AG09309 (cell line): Measurements from ENCODE around the gene MAPKAP1.

ENCODE experiments used
- DNase-seq: peaks from one replicate; pipeline ENCODE4 v3.0.0-alpha.2; 2010; ENCODE audit warnings: low read depth
- H3K4me3 ChIP-seq: 2 replicates; pipeline ENCODE4 v1.5.1; 2011; ENCODE audit warnings: mild to moderate bottlenecking, low read depth, low read length, moderate library complexity; ENCODE audit not compliant: control insufficient read depth
- TF ChIP-seq, protein P1 (sequence below): IDR thresholded peaks from 2 replicates; pipeline ENCODE4 v1.5.1; 2011; ENCODE audit warnings: mild to moderate bottlenecking, low read depth, low read length, inconsistent platforms; ENCODE audit not compliant: insufficient read depth, control insufficient read depth; ENCODE audit errors: missing control alignments

The MAPKAP1 gene

DNA sequence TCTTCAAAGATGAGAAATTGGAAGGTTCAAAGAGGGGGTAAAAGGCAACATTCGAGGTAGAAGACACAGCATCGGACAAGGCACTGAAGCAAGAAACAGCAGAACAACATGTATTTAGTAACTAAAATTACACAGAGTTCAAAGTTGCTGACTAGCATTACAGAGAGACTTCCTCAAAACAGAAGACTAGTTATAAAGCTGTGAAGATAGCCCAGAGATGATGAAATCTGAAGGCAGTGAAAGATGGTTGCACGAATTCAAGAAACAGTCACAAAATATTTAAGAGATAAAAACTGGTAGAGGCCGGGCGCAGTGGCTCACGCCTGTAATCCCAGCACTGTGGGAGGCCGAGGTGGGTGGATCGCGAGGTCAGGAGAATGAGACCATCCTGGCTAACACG is 16.3 kb downstream of the MAPKAP1 start:
- TF ChIP-seq, protein P1, sequence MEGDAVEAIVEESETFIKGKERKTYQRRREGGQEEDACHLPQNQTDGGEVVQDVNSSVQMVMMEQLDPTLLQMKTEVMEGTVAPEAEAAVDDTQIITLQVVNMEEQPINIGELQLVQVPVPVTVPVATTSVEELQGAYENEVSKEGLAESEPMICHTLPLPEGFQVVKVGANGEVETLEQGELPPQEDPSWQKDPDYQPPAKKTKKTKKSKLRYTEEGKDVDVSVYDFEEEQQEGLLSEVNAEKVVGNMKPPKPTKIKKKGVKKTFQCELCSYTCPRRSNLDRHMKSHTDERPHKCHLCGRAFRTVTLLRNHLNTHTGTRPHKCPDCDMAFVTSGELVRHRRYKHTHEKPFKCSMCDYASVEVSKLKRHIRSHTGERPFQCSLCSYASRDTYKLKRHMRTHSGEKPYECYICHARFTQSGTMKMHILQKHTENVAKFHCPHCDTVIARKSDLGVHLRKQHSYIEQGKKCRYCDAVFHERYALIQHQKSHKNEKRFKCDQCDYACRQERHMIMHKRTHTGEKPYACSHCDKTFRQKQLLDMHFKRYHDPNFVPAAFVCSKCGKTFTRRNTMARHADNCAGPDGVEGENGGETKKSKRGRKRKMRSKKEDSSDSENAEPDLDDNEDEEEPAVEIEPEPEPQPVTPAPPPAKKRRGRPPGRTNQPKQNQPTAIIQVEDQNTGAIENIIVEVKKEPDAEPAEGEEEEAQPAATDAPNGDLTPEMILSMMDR: no peak
- H3K4me3 ChIP-seq: no peak overlapping the region
- DNase-seq: no peak

DNA sequence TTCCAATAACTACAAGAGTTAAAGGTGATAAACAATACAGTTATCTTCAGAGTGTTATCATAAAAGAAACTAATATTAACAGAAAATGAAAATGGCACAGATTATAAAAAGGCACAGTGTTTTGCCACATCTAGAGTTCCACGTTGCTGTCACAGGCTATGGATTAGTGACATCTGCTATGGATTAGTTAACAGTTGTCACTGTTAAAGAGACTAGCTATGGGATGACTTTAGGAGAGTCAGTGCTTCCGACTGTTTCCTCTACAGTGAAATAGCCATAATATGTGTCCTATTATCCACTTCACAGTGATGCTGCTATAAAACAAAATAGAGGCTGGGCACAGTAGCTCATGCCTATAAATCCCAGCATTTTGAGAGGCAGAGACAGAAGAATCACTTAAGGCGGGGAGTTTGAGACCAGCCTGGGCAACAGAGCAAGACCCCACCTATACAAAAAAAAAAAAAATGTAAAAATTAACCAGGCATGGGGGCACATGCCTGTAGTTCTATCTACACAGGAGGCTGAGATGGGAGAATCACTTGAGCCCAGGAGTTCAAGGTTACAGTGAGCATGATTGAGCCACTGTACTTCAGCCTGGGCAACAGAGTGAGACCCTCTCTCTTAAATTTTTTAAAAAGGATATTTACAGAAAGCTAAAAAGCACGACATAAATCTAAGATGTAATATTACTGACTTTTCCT is 19.7 kb downstream of the MAPKAP1 start:
- H3K4me3 ChIP-seq: no peak overlapping the region
- DNase-seq: no peak
- TF ChIP-seq, protein P1: no peak

DNA sequence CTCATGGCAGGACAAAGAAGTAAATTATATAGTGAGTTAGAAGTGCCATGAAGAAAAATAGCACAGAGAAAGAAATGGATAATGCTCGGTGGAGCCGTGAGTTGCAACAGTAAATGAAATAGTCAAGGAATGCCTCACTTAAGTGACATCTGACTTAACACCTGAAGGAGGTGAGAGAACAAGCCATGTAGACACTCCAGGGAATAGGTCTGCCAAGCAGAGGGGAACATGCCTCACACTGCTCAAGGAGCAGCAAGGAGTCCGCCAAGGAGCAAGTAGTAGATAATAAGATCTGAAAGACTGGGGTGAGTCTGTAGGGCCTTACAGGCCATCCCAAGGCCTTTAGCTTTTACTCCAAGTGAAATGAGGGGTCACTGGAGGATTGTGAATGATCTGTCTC is 21.8 kb downstream of the MAPKAP1 start:
- TF ChIP-seq, protein P1: no peak
- H3K4me3 ChIP-seq: no peak overlapping the region
- DNase-seq: no peak

DNA sequence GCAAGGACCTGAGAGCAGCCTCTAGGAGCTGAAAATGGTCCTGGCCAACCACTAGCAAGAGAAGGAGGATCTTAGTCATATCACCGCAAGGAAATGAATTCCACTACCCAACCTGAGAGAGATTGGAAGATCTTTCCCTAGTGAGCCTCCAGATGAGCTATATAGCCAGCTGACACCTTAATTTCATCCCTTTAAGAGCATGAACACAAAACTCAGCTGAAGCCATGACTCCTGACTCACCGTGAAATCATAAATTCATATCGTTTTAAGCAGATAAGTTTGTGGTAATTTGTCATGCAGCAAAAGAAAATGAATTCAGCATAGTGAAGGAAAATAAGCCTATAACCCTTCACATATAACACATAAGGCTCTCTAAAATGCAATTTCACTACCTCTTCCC is 23.5 kb downstream of the MAPKAP1 start:
- H3K4me3 ChIP-seq: no peak overlapping the region
- DNase-seq: peak; percentile 27
- TF ChIP-seq, protein P1: no peak

DNA sequence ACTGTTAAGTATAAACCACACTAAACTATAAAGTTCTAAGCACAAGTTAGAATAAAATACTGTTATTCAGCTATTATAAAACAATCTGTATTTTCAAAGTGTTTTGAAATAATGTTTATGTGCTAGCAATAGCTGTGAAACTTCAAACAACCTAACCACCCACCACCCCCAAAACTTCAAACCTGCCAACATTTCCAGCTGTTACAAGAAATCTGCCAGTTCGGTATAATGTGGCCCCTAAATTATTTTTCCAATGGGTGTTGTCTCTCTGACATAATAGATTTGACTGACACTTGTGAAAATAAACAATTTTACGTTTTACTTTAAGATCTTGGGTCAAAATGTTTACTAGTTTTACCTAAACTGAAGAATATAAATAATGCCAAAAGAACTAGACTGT is 24.7 kb downstream of the MAPKAP1 start:
- DNase-seq: no peak
- TF ChIP-seq, protein P1: no peak
- H3K4me3 ChIP-seq: no peak overlapping the region

DNA sequence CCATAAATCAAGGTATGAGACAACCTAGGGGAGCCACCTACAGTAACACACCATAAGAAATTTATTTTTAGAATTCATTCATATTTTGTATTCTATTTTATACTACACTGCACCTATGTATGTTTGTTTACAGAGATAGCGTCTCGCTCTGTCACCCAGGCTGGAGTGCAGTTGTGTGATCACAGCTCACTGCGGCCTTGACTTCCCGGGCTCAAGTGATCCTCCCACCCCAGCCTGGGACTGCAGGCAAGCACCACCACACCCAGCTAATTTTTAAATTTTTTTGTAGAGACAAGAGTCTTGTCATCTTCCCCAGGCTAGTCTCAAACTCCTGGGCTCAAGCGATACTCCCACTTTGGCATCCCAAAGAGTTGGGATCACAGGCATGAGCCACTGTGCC is 25.4 kb downstream of the MAPKAP1 start:
- TF ChIP-seq, protein P1: no peak
- no peak overlapping the region for H3K4me3 ChIP-seq
- DNase-seq: no peak
